ENCODE results near the gene EDA.
"Not testable (repeated sequence)": the region's sequence is repeated elsewhere in the genome, so short reads cannot be mapped to it uniquely, and the experiment has no call there.

EDA gene

DNA sequence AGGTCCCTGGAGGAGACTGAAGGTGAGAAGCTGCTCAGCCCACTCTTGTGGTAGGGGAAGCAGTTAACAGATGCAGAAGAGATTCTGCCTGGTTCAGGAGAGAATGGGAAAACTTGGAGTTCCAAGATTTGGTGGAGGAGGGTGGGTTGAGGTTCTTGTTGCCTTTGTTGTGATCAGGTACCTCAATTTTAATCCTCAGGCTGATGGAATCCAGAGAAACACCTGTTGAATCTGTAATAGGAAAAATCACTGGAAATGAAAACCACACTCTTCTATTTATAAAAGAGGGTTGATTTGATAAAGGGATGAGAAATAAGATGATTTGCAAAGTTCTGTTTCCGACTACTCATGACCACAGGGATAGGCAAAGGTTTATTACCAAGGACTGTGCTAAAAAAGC lies 132.1 kb downstream of the EDA start:
- no peak for DNase-seq

DNA sequence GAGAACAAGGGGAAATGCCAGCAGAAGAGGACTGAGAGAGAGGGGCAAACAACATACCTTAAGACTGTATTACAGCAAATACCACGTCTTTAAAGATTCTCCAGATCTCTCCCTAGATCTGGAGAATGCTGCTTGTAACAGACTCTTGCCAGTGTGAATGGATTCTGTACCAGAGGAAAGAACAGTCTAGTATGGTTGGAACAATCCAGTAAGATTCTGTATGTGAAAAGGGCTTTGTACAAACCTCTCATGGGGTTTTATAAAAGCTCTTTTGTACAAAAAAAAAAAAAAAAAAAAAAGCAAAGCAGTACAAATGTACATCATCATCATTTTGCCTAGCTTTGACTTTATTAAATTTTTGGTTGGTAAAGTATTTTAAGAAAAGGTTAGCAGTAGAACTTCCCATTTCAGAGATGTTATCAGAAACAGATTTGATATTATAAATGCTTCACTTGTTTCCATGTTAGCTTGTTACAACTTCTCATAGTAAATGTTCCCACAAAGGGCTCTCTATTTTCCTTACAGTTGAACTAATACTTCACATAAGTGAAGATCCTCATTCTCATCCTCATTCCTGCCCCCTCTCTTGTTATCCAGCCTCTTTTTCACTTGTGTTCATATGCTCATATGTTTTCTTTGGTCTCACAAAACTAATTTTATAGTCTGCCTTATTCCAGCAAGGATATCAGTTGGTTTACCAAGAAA lies 144.2 kb downstream of the EDA start:
- DNase-seq: no peak

DNA sequence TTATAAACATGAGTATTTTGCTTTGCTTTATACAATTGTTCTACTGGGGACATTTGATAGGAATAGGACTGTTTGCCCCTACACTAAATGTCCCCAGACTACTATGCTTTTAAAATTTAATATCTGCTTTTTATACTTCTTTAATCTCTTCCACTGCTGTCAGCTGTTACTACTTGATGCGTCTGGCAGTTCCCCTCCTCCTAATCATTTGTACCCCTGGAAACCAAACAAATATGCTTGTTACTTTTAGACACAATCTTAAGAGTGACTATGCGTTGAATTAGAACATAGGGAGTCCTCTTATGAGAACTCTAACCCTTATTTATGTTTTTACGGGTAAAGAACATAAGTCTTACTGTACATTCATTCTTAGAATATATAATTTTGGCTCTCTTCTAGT lies 145.7 kb downstream of the EDA start:
- no peak for DNase-seq

DNA sequence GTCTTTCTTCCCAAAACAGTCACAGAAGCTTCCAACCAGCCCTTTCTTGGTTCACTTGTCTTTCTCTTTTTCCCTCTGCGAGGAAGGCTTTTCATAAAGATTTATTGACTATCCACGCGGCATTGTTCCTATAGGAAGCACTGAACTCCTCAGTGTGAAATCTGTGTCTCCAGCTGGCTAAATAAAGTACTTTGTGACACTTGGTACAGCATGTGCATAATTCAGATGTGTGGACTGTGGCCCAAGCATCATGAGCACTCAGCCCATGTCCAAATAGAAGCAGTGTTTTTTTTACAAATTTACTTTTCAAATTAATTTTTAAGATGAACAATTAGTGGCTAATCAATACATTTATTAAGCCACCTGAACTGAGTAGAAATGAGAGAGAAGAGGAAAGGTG lies 146.4 kb downstream of the EDA start:
- DNase-seq: no peak

DNA sequence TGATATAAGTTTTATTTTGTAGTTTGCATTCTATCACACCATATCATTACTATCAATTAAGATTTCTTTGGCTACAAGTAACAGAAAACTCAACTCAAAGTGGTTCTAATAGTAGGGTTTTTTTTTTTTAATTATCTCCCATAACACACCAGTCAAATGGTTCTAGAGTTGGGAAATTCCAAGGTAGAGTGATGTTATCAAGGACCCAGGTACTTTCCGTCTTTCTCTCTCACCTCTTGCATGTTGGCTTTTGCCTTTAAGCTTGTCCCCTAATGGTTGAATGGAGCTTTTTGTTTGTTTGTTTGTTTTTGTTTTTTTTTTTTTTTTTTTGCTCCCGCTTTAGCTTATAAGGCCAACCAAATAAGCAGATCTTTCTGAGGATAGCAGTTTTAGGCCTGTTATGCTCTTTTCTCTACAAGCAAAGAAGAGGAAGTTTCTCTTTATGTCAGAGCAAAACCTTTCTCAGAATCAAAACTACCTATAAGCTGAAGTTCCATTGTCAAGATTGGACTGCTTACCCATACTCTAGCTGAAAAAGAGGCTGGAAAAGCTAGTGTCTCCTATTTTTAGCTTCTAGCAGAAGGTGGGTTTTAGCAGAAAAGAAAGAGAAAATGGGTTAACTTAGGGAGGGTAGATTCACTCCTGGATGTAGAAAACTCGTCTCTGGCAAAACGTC lies 177.5 kb downstream of the EDA start:
- DNase-seq: no peak

DNA sequence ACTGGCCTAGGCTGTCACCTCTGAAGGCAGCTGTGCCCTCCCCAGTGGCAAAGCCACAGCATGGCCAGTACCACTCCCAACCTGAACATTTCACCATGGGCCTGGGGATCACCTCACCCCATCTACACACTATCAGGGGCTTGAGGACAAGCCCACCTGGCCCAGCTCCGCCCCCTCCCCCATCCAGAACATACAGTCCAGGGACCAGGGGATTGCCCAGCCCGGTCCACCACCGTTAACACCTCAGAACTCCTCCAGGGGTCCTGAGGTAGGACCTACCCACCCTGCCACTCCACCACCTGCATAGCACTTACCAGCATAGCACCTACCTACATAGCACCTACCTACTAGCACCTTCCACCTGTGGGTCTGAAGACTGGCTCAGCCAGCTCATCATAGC lies 179.8 kb downstream of the EDA start:
- no peak for DNase-seq

DNA sequence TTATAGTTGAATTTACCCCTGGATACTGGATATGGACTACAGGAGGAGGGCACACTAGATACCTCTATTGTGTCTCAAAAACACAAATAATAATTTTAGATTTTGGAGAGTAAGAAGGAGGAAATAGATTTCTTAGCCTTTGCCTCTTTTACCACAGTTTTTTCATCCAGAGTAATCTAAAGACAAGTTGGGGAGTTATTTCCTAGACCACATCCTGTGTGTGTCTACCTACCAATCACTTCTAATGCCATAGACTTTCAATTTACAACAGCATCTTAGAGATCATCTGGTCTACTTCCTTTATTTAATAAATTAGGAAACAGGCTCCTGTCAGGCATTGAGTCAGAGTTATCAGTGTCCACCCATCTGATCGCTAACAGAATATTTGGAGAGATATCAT lies 191.5 kb downstream of the EDA start:
- DNase-seq: no peak

DNA sequence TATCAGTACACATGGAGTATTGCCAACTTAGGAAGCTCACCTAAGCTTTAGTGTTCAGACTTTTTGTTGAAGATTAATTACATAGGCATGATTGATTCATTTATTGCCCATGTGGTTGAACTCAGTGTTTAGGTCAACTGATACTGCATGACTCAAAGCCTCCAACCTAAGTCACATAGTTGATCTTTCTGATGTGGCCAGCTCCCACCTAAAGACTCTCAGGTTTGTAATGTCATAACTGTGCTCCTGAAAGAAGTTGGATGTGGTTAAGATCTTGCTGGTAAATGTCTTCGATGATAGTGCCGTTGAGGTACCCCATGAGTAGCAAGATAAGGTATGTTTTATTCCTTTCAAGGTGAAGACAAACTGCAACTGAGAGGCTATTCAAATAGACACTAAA lies 192.5 kb downstream of the EDA start:
- DNase-seq: no peak

DNA sequence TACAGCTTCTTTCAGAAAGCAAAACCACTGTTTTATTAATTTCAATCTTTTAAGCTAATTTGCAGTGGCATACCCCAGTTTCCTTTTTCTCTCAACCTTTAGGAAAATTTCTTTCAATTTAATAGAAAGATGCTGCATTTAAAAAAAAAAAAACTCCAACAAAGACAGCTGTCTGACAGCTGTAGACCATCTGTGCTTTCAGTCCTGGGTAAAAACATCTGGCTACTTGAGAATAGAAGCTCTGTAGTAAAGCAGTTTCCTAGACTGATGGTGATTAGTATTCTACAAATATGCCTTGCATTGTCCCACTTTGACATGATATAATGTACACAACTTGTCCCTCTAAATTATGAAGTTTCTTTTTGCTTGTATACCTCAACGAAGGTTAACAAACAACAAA lies 197.8 kb downstream of the EDA start:
- DNase-seq: no peak

DNA sequence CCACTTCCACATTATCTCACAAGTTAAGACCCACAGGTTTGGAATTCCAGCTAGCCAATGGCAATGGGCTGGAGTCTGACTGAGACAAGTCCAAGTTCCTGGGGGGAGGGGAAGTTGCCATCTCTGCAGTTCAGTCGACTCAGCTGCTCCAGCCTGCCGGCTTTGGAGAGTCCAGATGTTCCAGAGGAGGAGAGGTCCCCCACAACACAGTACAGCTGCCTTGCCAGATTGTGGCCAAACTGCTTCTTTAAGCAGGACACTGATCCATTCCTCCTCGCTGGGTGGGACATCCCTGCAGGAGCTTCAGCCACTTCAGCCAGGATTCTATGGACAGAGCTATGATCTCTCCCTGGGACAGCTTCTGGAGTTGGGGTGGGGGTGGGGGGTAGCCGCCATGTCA lies 199.2 kb downstream of the EDA start:
- no peak for DNase-seq

DNA sequence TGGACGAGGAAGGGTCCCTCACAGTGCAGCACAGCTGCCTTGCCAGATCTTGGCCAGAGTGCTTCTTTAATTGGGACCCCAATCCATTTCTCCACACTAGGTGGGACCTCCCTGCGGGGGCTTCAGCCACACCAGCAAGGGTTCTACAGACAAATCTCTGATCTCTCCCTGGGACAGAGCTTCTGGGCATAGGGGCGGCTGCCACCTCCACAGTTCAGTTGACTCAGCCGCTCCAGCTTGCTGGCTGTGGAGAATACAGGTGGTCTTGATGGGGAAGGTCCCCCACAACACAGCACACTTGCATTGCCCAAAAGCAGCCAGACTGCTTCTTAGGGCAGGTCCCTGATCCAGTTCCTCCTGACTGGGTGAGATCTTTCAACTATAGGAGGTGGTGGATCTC lies 199.6 kb downstream of the EDA start:
- no peak for DNase-seq

DNA sequence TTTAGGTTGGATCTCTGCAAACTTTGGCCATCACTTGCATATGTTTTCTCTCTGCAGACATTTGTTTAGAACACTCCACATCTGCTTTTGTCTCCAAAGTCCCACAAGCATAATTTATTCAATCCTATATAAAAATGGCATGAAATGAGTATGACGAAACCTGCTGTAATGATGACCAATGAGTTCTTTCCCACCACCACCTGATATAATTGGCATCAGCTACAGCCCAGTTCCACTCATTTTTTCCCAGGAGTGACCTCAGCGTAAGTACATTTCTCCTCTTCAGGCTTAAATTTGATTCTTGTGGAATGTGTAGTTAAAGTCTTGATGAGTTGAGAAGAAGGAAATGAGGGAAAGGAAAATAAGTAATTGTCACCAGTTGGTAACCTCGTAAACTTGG lies 228.7 kb downstream of the EDA start:
- DNase-seq: no peak

DNA sequence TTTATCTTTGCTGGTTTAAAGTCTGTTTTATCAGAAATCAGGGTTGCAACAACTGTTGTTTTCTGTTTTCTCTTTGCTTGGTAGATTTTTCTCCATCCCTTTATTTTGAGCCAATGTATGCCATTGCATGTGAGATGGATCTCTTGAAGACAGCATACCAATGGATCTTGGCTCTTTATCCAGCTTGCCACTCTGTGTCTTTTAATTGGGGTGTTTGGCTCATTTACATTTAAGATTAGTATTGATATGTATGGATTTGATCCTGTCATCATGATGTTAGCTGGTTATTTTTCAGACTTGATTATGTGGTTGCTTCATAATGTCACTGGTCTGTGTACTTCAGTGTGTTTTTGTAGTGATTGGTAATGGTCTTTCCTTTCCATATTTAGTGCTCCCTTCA lies 244.1 kb downstream of the EDA start:
- DNase-seq: not testable (repeated sequence)

DNA sequence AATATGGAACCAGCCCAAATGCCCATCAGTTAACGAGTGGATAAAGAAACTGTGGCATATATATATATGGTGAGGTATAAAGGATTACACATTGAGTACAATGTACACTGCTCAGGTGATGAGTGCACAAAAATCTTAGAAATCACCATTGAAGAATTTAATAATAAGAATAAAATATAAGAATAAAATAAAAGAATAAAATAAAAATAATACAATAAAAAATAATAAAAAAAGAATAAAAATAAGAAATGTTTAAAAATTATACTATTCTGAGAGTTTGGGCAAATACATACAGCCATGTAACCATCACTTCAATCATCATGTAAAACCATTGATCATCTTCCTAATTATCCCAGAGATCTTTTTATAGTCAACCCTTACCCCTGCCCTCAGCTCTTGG lies 260.3 kb downstream of the EDA start:
- no peak for DNase-seq

DNA sequence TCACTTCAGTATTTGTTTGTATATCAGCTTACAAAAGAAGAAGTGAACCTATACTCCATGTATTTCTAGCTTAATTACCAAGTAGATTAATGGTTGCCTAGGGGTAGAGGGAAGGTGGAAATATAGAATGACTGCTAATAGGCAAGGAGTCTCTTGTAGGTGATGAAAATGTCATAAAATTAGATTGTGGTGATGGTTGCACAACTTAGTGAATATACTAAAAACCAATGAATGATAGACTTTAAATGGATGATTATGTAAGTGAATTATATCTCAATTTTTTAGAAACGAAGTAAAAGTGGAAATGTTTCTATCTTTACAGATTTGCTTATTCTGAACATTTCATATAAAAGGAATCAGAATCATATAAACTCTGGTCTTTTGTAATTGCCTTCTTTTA lies 268.3 kb downstream of the EDA start:
- DNase-seq: no peak

DNA sequence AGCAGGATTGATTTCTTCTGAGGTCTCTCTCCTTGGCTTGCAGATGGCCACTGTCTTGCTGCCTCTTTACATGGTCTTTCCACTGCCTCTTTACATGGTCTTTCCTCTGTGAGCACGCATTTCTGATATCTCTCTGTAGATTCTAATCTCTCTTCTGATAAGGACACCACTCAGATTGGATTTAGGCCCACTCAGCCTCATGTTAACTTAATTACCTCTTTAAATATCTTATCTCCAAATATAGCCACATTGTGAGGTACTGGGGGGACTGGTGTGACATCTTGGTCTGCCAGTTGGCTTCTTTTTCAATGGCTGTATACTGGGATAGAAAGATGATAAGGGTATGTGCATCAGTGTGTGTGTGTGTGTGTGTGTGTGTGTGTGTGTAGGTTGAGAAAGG lies 280.1 kb downstream of the EDA start:
- DNase-seq: no peak

DNA sequence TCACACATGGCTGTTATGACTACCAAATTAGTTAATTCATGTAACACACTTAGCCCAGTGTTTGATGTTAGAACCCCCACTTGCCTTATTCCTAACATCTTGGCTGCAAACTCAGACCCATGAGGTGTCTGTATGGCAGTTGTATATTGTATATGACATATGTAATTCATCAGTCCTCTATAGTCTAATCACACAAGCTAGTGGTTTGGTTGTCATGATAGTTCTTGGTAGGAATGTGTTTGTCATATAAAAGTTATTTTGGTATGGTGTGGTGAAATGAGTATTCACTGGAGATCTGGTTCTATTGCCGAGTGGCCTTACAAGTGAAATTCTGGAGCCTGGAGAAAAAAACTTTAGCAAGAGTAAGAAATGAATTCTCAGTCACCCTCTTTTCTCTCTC lies 284.6 kb downstream of the EDA start:
- no peak for DNase-seq

DNA sequence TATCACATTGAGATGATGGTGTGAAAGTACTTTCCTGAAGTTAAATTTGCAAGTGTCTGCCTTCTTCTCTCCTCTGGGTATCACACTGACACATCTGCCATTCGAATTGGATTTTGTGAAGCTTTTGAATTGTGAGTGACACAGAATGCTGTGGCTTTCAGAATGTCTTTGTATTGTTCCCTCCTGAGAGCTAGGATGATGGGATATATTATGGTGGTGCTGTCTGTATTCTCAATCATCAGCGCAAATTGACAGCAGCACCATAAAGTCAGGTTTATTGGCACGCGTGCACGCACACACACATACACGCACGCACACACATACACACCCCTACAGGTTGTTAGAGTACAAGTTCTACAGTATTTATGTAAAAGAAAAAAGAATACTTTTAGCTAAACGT lies 290.5 kb downstream of the EDA start:
- no peak for DNase-seq

DNA sequence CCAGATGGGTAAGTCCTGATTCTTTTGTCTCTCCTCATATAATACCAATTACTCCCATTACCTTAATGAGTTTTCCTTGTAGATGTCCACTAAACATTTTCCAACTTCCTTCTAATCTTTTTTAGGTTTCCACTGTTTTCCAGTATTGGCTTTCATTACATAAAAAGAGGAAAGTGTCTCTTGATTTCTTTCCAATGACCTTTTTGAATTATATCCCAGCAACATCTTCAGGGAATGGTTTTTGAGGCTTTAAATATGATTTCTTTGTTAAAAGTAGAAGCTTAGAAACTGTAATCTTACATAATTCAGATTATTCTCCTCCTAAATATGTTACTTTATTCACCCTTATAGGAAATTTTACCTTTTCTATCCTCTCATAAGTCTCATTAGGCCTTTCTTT lies 298.9 kb downstream of the EDA start:
- no peak for DNase-seq

DNA sequence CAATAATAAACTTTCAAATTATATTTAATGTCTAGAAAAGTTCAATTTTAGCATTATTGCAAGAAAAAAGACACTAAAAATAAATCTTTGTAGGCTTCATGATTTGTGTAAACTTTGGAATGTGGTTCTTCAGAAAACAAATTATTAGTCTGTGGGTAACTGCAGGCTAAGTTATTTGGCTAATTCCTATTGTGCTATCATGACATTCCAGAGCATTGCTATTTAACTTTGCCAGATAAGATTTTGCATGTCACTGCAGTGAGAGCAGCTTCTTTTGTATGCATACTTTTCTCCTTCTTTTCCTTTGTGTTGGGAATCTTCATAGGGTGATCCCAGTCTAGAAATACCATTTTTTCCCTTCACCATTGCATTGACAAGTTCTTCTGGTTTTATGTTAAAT lies 303.8 kb downstream of the EDA start:
- no peak for DNase-seq

DNA sequence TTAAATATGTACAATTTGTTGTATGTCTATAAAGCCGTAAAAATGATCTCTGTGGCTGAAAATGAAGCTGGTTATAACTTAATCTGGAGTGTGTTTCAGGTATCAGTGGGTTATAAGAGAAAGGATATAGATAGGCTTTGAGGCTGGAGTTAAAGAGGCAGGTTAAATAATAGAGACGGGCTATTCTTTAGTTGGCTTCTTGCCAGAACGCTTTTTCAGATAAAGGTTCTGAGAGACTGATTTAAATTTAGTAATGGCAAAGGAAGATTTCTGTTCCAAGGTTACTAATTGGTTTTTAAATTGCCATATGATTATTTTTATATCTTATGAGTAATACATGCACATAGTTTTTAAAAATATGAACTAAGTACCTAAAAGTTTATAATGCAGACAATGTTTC lies 316.4 kb downstream of the EDA start:
- no peak for DNase-seq

DNA sequence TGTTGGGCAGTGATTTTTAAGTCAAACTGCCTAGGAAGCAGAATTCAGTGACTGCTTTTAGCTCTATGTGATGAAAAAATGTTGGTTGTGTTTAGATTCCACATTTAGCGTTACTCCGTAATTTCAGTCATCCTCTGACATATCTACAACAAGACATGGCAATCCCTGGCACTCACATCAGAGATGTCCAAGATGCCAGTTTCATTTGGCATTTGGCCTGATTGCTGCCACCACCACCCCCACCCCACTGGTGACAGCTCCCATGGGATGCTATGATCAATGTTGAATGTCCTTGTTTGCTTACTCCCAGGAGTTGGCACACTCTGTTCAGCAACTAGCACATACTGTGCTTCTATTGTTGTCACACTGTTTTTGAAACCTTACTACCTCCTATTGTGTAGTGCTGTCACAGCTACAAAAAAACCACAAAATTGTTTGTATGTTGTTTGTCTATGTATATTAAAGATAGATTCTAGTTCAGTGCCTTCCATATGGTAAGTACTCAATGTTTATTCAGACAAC lies 332.4 kb downstream of the EDA start:
- no peak for DNase-seq

DNA sequence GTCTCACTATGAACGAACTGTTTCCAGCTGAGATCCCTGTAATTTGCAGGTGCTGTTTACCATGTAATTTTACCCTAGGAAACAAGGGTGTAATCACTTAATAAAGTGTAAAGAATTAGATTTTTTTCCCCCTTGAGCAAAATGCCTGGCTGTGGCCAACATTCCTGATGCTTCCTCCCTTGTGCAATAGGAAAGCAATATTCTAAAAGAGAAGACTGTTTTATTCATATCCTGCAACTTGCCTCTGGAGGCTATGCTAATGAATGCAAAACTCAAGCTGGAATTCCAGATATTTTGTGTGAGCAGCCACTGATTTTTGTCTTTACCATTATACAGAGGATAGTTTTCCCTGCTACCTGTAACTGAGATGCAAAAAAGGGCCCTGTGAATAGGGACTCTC lies 335.8 kb downstream of the EDA start:
- DNase-seq: no peak

DNA sequence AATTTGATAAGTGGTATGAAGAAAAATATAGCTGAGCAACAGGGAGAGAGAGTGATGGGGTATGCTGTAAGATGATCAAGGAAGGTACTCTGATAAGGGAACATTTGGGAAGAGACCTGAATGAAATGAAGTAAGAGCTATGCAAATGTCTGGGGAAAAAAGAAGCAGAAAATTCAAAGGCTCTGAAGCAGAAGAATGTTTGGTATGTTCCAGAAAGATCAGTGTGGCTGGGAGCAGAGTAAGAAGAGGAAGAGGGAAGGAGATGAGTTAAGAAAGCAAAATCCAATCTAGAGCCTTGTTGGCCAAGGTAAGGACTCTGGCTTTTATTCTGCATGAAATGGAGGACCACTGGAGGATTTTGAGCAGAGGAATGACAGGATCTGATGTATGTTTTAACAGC lies 343.8 kb downstream of the EDA start:
- no peak for DNase-seq

Data from SHP77 treated with DMSO at 0.1 percent for 48 hours (cell line).